Measurements from ENCODE around the gene IRAG1.

DNA sequence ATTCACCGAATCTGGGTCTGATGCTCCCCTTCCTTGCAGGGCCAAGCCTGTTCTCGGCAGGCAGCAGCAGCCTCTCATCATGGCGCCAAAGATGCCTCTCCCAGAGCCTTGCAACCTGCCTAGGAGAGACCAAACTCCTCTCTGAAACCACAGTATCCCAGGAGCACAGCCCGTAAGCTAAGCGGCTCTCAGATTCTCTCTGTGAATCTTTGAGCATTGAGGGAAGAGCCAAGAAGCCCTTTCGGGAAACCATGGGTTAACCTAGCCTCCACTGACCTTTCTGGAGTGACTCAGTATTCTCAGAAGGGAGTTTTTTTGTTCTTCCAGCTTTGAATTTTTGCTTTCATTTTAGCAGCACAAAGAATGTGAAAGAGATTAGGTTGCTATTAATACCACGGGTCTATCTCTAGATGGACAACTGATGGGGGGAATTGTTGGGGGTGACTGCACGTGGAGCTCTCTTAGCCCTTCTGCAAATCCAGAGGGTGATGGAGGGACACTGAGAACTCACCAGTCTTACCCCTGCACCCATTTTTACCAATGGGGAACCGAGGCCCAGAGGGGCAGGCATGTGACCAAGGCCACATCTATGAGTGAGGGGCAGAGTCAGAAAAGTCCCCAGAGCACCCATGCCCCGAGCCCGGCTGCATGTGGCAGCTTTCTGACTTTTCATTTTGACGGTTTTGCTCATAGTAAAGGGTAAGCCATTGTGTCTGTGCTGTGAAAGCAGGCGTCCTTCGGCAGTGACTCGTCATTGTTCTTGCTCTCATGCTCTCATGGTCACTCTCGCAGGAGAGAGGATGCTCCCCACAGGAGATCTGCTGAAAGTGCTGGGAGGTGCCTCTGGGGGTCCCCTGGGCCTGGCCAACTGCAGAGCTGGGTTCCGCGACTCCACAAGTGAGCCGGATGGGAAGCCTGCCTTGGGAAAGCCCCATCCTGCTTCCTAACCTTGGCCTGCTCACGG is 36.0 kb downstream of the IRAG1 start:
- TF ChIP-seq POLR2A (IDR thresholded peaks at IDR 0.05) = no peak
- TF ChIP-seq, protein P1, sequence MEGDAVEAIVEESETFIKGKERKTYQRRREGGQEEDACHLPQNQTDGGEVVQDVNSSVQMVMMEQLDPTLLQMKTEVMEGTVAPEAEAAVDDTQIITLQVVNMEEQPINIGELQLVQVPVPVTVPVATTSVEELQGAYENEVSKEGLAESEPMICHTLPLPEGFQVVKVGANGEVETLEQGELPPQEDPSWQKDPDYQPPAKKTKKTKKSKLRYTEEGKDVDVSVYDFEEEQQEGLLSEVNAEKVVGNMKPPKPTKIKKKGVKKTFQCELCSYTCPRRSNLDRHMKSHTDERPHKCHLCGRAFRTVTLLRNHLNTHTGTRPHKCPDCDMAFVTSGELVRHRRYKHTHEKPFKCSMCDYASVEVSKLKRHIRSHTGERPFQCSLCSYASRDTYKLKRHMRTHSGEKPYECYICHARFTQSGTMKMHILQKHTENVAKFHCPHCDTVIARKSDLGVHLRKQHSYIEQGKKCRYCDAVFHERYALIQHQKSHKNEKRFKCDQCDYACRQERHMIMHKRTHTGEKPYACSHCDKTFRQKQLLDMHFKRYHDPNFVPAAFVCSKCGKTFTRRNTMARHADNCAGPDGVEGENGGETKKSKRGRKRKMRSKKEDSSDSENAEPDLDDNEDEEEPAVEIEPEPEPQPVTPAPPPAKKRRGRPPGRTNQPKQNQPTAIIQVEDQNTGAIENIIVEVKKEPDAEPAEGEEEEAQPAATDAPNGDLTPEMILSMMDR (IDR thresholded peaks at IDR 0.05) = no peak

All from tibial nerve (tissue), 3 donors.